Osteoblast (primary cell): ENCODE data around the gene LCTL. TPM values are rescaled to one million over a fixed set of nuclear protein-coding genes. Genes with fewer than 3 reads are reported as not detected.
"Not testable (repeated sequence)": the region's sequence is repeated elsewhere in the genome, so short reads cannot be mapped to it uniquely, and the experiment has no call there.

Experiments
- DNase-seq: peaks from one replicate; pipeline ENCODE4 v3.0.0; 2011; ENCODE audit warnings: low spot score, mixed read lengths; ENCODE audit not compliant: insufficient read length; ENCODE audit errors: missing footprints
- H2AFZ ChIP-seq: 2 replicates; pipeline ENCODE4 v1.6.0; 2011; ENCODE audit warnings: mild to moderate bottlenecking, low read length
- H3K27ac ChIP-seq: 2 replicates; pipeline ENCODE4 v1.5.1; 2011; ENCODE audit warnings: mild to moderate bottlenecking, low read depth, low read length, moderate library complexity
- H3K27me3 ChIP-seq: 2 replicates; pipeline ENCODE4 v1.6.0; 2012; ENCODE audit warnings: mild to moderate bottlenecking, control low read depth, inconsistent platforms, low read length, moderate library complexity; ENCODE audit not compliant: insufficient read depth
- H3K36me3 ChIP-seq: 2 replicates; pipeline ENCODE4 v1.5.1; 2011; ENCODE audit warnings: mild to moderate bottlenecking, low read length, control low read depth, moderate library complexity; ENCODE audit not compliant: insufficient read depth
- H3K4me1 ChIP-seq: 2 replicates; pipeline ENCODE4 v1.5.1; 2011; ENCODE audit warnings: mild to moderate bottlenecking, low read length, control low read depth, moderate library complexity; ENCODE audit not compliant: insufficient read depth
- H3K4me2 ChIP-seq: 2 replicates; pipeline ENCODE4 v1.6.0; 2011; ENCODE audit warnings: mild to moderate bottlenecking, low read length; ENCODE audit not compliant: insufficient read depth
- H3K4me3 ChIP-seq: fragments of 200-600 bp; sonication (generic); 3 replicates; pipeline ENCODE4 v1.5.1; 2012; ENCODE audit warnings: mild to moderate bottlenecking, low read length, inconsistent platforms; ENCODE audit not compliant: insufficient read depth
- H3K79me2 ChIP-seq: 2 replicates; pipeline ENCODE4 v1.6.0; 2012; ENCODE audit warnings: mild to moderate bottlenecking, low read length, control low read depth, inconsistent platforms; ENCODE audit not compliant: insufficient read depth
- H3K9me3 ChIP-seq: 2 replicates; pipeline ENCODE4 v1.5.1; 2011; ENCODE audit warnings: low read depth, low read length, control low read depth
- H4K20me1 ChIP-seq: 2 replicates; pipeline ENCODE4 v1.6.0; 2012; ENCODE audit warnings: mild to moderate bottlenecking, low read length, control low read depth; ENCODE audit not compliant: insufficient read depth
- CTCF ChIP-seq: IDR thresholded peaks from 2 replicates; pipeline ENCODE4 v1.5.1; 2011; ENCODE audit warnings: mild to moderate bottlenecking, low read depth, low read length, moderate library complexity; ENCODE audit errors: extremely low read depth
- total RNA-seq: library from RNA; depleted of rRNA; stranded (reverse); fragments of >200 nt; gene quantifications from 2 replicates; pipeline ENCODE4 v1.2.3, GENCODE V29; 2012

Gene LCTL
- total RNA-seq, 1 donor: 1.4 TPM

DNA sequence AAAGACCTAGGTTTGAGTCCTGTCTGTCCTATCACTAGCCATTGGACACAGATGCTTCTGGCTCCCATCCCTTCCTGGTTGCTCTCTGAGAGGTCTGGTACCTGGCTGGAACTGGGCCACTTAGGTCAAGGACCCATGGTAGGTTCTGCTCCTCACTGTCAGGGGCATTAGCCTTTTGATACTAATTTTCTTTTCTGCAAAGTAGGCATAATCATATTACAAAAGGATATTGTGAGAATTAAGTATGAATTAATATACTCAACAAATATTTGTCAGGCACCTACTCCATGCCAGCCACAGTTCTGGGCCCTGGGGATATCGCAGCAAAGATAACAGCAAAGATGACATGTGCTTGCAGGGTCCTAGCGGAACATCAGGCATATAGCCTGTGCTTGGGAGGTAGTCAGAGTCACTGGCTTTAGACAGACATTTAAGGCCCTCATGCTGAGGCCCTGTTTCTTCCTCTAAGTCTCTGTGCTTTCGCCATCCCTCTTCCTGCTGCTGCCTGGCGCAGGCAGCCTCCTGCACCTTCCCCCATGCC is 25.6 kb upstream of the LCTL start:
- peaks cover 3% of the 10 kb centered on the region for H3K27me3 ChIP-seq
- no peaks in the 10 kb centered on the region for H4K20me1 ChIP-seq
- TF ChIP-seq CTCF: no peak
- peaks cover 6% of the 10 kb centered on the region for H3K4me1 ChIP-seq
- H3K9me3 ChIP-seq: no peaks in the 10 kb centered on the region
- H2AFZ ChIP-seq: no peak overlapping the region
- H3K36me3 ChIP-seq: no peaks in the 10 kb centered on the region
- peak; percentile 8 for DNase-seq
- H3K79me2 ChIP-seq: no peaks in the 10 kb centered on the region
- H3K27ac ChIP-seq: no peak overlapping the region
- no peak overlapping the region for H3K4me2 ChIP-seq
- H3K4me3 ChIP-seq: no peak overlapping the region

DNA sequence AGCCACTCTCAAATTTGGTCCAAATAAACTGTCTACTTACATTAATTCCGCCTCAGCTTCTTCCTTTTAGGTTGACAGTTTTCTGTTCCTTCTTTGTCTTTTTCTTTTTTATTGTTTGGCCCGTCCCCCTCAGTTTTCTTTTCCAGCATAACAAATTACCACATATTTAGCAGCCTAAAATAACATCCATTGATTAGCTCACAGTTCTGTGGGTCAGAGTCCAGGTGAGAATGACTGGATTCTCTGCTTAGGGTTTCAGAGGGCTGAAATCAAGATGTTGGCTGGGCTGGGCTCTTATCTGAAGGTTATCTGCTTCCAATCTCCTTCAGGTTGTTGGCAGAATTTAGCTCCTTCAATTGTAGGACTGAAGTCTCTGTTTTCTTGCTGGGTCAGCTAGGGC is 24.6 kb upstream of the LCTL start:
- Histone ChIP-seq H3K36me3 (no peaks in the 10 kb centered on the region), H3K4me2 (no peak overlapping the region), H2AFZ (no peak overlapping the region), H3K27me3 (peaks cover 3% of the 10 kb centered on the region), H3K4me3 (no peak overlapping the region), H3K79me2 (no peaks in the 10 kb centered on the region), H3K27ac (no peak overlapping the region), H4K20me1 (no peaks in the 10 kb centered on the region), H3K9me3 (no peaks in the 10 kb centered on the region), H3K4me1 (no peaks in the 10 kb centered on the region)
- no peak for TF ChIP-seq CTCF
- peak; percentile 8 for DNase-seq

DNA sequence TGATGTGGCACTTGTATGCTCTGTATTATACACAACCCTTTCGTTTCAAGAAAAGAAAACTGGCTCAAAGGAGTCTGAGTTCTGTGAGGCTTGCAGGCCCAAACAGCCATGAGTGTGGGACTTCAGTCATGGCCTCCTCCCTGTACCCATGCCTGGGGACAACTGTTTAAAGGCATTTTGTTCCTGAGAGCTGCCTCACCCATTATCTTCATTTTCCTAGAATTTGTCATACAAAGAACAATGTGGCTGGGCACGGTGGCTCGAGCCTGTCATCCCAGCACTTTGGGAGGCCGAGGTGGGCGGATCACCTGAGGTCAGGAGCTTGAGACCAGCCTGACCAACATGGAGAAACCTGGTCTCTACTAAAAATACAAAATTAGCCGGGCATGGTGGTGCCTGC is 23.6 kb upstream of the LCTL start:
- DNase-seq, H3K9me3 ChIP-seq, H3K4me2 ChIP-seq, H3K79me2 ChIP-seq, H3K27ac ChIP-seq, H4K20me1 ChIP-seq, H3K27me3 ChIP-seq, H3K4me1 ChIP-seq, H2AFZ ChIP-seq, H3K4me3 ChIP-seq, H3K36me3 ChIP-seq: not testable (repeated sequence)

DNA sequence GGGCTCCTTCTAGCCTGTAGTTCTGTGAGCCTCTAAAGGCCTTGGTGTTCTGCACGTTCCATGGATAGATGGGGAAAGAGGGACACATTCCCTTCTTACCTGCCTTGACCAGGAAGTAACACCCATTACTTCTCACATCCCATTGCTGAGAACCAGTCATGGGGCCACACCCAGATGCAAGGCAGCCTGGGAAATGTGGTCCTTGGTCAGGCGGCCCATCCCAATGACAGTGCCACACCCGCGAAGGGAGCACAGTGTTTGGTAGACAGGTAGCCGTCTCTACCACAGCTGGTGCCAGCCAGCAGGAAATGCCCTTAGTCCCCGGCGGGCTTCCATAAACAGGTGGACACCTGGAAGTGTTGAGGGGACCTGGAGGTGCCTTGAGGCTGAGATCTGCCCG is 23.2 kb upstream of the LCTL start:
- no peaks in the 10 kb centered on the region for H3K4me1 ChIP-seq
- H3K4me3 ChIP-seq: no peak overlapping the region
- H3K27ac ChIP-seq: no peak overlapping the region
- H3K9me3 ChIP-seq: no peaks in the 10 kb centered on the region
- TF ChIP-seq CTCF: no peak
- peaks cover 3% of the 10 kb centered on the region for H3K27me3 ChIP-seq
- DNase-seq: peak; percentile 64
- H4K20me1 ChIP-seq: no peaks in the 10 kb centered on the region
- H3K4me2 ChIP-seq: no peak overlapping the region
- H2AFZ ChIP-seq: no peak overlapping the region
- H3K36me3 ChIP-seq: no peaks in the 10 kb centered on the region
- H3K79me2 ChIP-seq: no peaks in the 10 kb centered on the region
